ENCODE measurements around the gene FSTL3. TPM values are rescaled to one million over a fixed set of nuclear protein-coding genes. Genes with fewer than 3 reads are reported as not detected.

FSTL3 gene
- total and polyA plus RNA-seq, 2 of the 13 experiments (the other 11 are each of a cell fraction or from before 2014, with no cell fraction given), result 13.5 to 15.6 TPM

- no peak for TF ChIP-seq MBNL3 (CRISPR knock-in tag; conservative IDR thresholded peaks at IDR 0.05)
- TF ChIP-seq NR2F2 (IDR thresholded peaks at IDR 0.05; ENCODE audit: borderline replicate concordance, low read depth), result peak; percentile 49; the same call in 1 of the 2 replicates
- no peak for TF ChIP-seq ZNF879 (CRISPR knock-in tag; IDR thresholded peaks at IDR 0.05)
- 0 out of 2 replicates have a peak, but pooled peaks have one; percentile 1 for TF ChIP-seq STAG1 (CRISPR knock-in tag; IDR thresholded peaks at IDR 0.05)
- no peak for TF ChIP-seq HNRNPK (IDR thresholded peaks at IDR 0.05; ENCODE audit: low read depth, low read length, poor library complexity, severe bottlenecking)
- 0 out of 2 replicates have a peak, but pooled peaks have one; percentile 41 for TF ChIP-seq ZBTB10 (CRISPR knock-in tag; IDR thresholded peaks at IDR 0.05; ENCODE audit: borderline replicate concordance)
- no peak for TF ChIP-seq ZNF12 (CRISPR knock-in tag; IDR thresholded peaks at IDR 0.05)
- peak; percentile 69 for TF ChIP-seq SP4 (CRISPR knock-in tag; IDR thresholded peaks at IDR 0.05)
- no peak for TF ChIP-seq XBP1 (CRISPR knock-in tag; IDR thresholded peaks at IDR 0.05)
- TF ChIP-seq, protein P1, sequence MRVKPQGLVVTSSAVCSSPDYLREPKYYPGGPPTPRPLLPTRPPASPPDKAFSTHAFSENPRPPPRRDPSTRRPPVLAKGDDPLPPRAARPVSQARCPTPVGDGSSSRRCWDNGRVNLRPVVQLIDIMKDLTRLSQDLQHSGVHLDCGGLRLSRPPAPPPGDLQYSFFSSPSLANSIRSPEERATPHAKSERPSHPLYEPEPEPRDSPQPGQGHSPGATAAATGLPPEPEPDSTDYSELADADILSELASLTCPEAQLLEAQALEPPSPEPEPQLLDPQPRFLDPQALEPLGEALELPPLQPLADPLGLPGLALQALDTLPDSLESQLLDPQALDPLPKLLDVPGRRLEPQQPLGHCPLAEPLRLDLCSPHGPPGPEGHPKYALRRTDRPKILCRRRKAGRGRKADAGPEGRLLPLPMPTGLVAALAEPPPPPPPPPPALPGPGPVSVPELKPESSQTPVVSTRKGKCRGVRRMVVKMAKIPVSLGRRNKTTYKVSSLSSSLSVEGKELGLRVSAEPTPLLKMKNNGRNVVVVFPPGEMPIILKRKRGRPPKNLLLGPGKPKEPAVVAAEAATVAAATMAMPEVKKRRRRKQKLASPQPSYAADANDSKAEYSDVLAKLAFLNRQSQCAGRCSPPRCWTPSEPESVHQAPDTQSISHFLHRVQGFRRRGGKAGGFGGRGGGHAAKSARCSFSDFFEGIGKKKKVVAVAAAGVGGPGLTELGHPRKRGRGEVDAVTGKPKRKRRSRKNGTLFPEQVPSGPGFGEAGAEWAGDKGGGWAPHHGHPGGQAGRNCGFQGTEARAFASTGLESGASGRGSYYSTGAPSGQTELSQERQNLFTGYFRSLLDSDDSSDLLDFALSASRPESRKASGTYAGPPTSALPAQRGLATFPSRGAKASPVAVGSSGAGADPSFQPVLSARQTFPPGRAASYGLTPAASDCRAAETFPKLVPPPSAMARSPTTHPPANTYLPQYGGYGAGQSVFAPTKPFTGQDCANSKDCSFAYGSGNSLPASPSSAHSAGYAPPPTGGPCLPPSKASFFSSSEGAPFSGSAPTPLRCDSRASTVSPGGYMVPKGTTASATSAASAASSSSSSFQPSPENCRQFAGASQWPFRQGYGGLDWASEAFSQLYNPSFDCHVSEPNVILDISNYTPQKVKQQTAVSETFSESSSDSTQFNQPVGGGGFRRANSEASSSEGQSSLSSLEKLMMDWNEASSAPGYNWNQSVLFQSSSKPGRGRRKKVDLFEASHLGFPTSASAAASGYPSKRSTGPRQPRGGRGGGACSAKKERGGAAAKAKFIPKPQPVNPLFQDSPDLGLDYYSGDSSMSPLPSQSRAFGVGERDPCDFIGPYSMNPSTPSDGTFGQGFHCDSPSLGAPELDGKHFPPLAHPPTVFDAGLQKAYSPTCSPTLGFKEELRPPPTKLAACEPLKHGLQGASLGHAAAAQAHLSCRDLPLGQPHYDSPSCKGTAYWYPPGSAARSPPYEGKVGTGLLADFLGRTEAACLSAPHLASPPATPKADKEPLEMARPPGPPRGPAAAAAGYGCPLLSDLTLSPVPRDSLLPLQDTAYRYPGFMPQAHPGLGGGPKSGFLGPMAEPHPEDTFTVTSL (CRISPR knock-in tag; IDR thresholded peaks at IDR 0.05; ENCODE audit: borderline replicate concordance), result 0 out of 2 replicates have a peak, but pooled peaks have one; percentile 17
- no peak for TF ChIP-seq MIER2 (CRISPR knock-in tag; IDR thresholded peaks at IDR 0.05)
- peak; percentile 47; the same call in 1 of the 2 replicates for TF ChIP-seq ELK4 (CRISPR knock-in tag; IDR thresholded peaks at IDR 0.05; ENCODE audit: borderline replicate concordance)
- no peak; the same call in 1 of the 2 replicates for TF ChIP-seq RFXANK (CRISPR knock-in tag; IDR thresholded peaks at IDR 0.05)
- no peak for TF ChIP-seq ZSCAN25 (CRISPR knock-in tag; IDR thresholded peaks at IDR 0.05)
- TF ChIP-seq NFKB2 (CRISPR knock-in tag; IDR thresholded peaks at IDR 0.05; ENCODE audit: borderline replicate concordance), result peak; percentile 87; the same call in 1 of the 2 replicates
- TF ChIP-seq ZNF777 (CRISPR knock-in tag; IDR thresholded peaks at IDR 0.05), result peak; percentile 63
- no peak for TF ChIP-seq PLSCR1 (CRISPR knock-in tag; IDR thresholded peaks at IDR 0.05; ENCODE audit: borderline replicate concordance)
- TF ChIP-seq ZNF44 (CRISPR knock-in tag; IDR thresholded peaks at IDR 0.05), result no peak
Measured at GRCh38 chr19:633068-633785, 43.0 kb upstream of the FSTL3 start, which contains the start of gene POLRMT (continued).

All from HepG2 (cell line).